Posterior cingulate gyrus (tissue), 11 donors: Measurements from ENCODE around the gene INHBB.
A peak's percentile ranks its signal among the peaks of the same experiment; 100 is the strongest.

ENCODE experiments used
- DNase-seq, 10 donors: peaks; one replicate each; pipeline versions ENCODE4 v3.0.0 to v3.0.0-alpha.2; 2020 to 2021; ENCODE audit warnings: mixed read lengths in 3 of 10
- intact Hi-C: fragments of 100-400 bp; cut with DNase I; formaldehyde crosslinking; loops from one replicate; pipeline ENCODE4 v1.15.1; 2023

The INHBB gene

GRCh38 chr2:120352696-120353590 is 7.0 kb downstream of the INHBB start:
- peak in 2 of 10 donors; percentile 56 to 69 for DNase-seq
- intact Hi-C loops, result no loop called here

GRCh38 chr2:120353591-120353898 is 7.6 kb downstream of the INHBB start:
- intact Hi-C loops, result no loop called here
- no peak for DNase-seq

GRCh38 chr2:120353931-120354330 is 8.0 kb downstream of the INHBB start:
- intact Hi-C loops, result no loop called here
- peak in 1 of 10 donors; percentile 49 for DNase-seq

- intact Hi-C loops, result no loop called here
- DNase-seq, result peak in 3 of 10 donors; percentile 37 to 88 (median 80)
These were observed 8.5 kb downstream of the INHBB start for GRCh38 chr2:120354467-120354866.

GRCh38 chr2:120354935-120355779 is 9.2 kb downstream of the INHBB start:
- intact Hi-C loops, result no loop called here
- peak in 2 of 10 donors; percentile 37 to 62 for DNase-seq

- DNase-seq, result peak in 1 of 10 donors; percentile 1
These were observed 9.9 kb downstream of the INHBB start for GRCh38 chr2:120355780-120356266.

GRCh38 chr2:120357768-120358167 is 11.8 kb downstream of the INHBB start:
- DNase-seq, result peak in 2 of 10 donors; percentile 74 to 79
- intact Hi-C loops, result no loop called here

More at GRCh38 chr2:120355780-120356266, 9.9 kb downstream of the INHBB start:
- intact Hi-C loops, result no loop called here

GRCh38 chr2:120358734-120359465 is 13.0 kb downstream of the INHBB start:
- peak in 1 of 10 donors; percentile 64 for DNase-seq

GRCh38 chr2:120360307-120360855 is 14.4 kb downstream of the INHBB start:
- intact Hi-C loops, result no loop called here
- DNase-seq, result no peak

More at GRCh38 chr2:120358734-120359465, 13.0 kb downstream of the INHBB start:
- intact Hi-C loops, result no loop called here

GRCh38 chr2:120362926-120363325 is 17.0 kb downstream of the INHBB start:
- DNase-seq, result peak in 2 of 10 donors; percentile 23 to 57
- intact Hi-C loops, result no loop called here

- peak in 2 of 10 donors; percentile 23 to 78 for DNase-seq
- intact Hi-C loops, result no loop called here
These were observed 19.4 kb downstream of the INHBB start for GRCh38 chr2:120365236-120365793.

- peak in 2 of 10 donors; percentile 18 to 32 for DNase-seq
- intact Hi-C loops, result no loop called here
These were observed 20.8 kb downstream of the INHBB start for GRCh38 chr2:120366698-120367097.

GRCh38 chr2:120367221-120367620 is 21.3 kb downstream of the INHBB start:
- peak in 4 of 10 donors; percentile 15 to 77 (median 59) for DNase-seq

GRCh38 chr2:120367649-120368048 is 21.7 kb downstream of the INHBB start:
- DNase-seq, result peak in 2 of 10 donors; percentile 21 to 35
- intact Hi-C loops, result no loop called here

More at GRCh38 chr2:120367221-120367620, 21.3 kb downstream of the INHBB start:
- intact Hi-C loops, result no loop called here

- DNase-seq, result peak in 2 of 10 donors; percentile 24 to 43
- intact Hi-C loops, result no loop called here
These were observed 22.1 kb downstream of the INHBB start for GRCh38 chr2:120368086-120368485.

GRCh38 chr2:120369250-120369649 is 23.3 kb downstream of the INHBB start:
- DNase-seq, result peak in 1 of 10 donors; percentile 4
- intact Hi-C loops, result no loop called here

- intact Hi-C loops, result no loop called here
- peak in 4 of 10 donors; percentile 6 to 73 (median 57) for DNase-seq
These were observed 26.2 kb downstream of the INHBB start for GRCh38 chr2:120371969-120372625.

GRCh38 chr2:120372816-120373215 is 26.9 kb downstream of the INHBB start:
- intact Hi-C loops, result no loop called here
- no peak for DNase-seq

- intact Hi-C loops, result no loop called here
- peak in 3 of 10 donors; percentile 4 to 63 (median 53) for DNase-seq
These were observed 27.5 kb downstream of the INHBB start for GRCh38 chr2:120373424-120373823.
